Stimulated activated CD4-positive, alpha-beta T cell treated with anti-CD3 and anti-CD28 coated beads, Interleukin-1b, Interleukin-23, amount 100 ng/mL, for 24 hours (primary cell): Measurements from ENCODE around the gene ZNF415.
"Not testable (repeated sequence)": the region's sequence is repeated elsewhere in the genome, so short reads cannot be mapped to it uniquely, and the experiment has no call there.

Source experiments
- DNase-seq, 4 experiments: peaks; one replicate each; pipeline ENCODE4 v3.0.0-alpha.2; 2020; ENCODE audit warnings: low read depth in 4 of 4, low spot score in 1 of 4

Gene ZNF415

GRCh38 chr19:53102756-53103233 lies 29.9 kb downstream of the ZNF415 start:
- peak in 3 of 4 experiments; percentile 1 to 13 (median 6) for DNase-seq

- DNase-seq: no peak
Measured at GRCh38 chr19:53102206-53102755, 30.4 kb downstream of the ZNF415 start.

GRCh38 chr19:53101518-53101917 lies 31.2 kb downstream of the ZNF415 start:
- DNase-seq: no peak

- DNase-seq: not testable (repeated sequence)
Measured at GRCh38 chr19:53098570-53098969, 34.1 kb downstream of the ZNF415 start.

GRCh38 chr19:53096982-53097690 lies 35.6 kb downstream of the ZNF415 start:
- not testable (repeated sequence) for DNase-seq

- DNase-seq: not testable (repeated sequence)
Measured at GRCh38 chr19:53096579-53096978, 36.1 kb downstream of the ZNF415 start.

- DNase-seq: no peak
Measured at GRCh38 chr19:53094754-53095575, 37.7 kb downstream of the ZNF415 start.

- DNase-seq: no peak
Measured at GRCh38 chr19:53092723-53093122, 40.0 kb downstream of the ZNF415 start.

GRCh38 chr19:53091413-53092254 lies 41.1 kb downstream of the ZNF415 start:
- no peak for DNase-seq

GRCh38 chr19:53088091-53088490 lies 44.6 kb downstream of the ZNF415 start:
- DNase-seq: no peak

- DNase-seq: no peak
Measured at GRCh38 chr19:53086949-53087348, 45.8 kb downstream of the ZNF415 start.

- no peak for DNase-seq
Measured at GRCh38 chr19:53085496-53085895, 47.2 kb downstream of the ZNF415 start.

GRCh38 chr19:53082929-53083328 lies 49.8 kb downstream of the ZNF415 start:
- DNase-seq: no peak

- no peak for DNase-seq
Measured at GRCh38 chr19:53079313-53079924, 53.3 kb downstream of the ZNF415 start.

- no peak for DNase-seq
Measured at GRCh38 chr19:53078668-53079067, 54.0 kb downstream of the ZNF415 start.

GRCh38 chr19:53076984-53077383 lies 55.7 kb downstream of the ZNF415 start:
- DNase-seq: no peak

- DNase-seq: no peak
Measured at GRCh38 chr19:53068834-53069233, 63.9 kb downstream of the ZNF415 start.

GRCh38 chr19:53068199-53068598 lies 64.5 kb downstream of the ZNF415 start:
- DNase-seq: no peak

GRCh38 chr19:53057904-53058580 lies 74.7 kb downstream of the ZNF415 start:
- no peak for DNase-seq
